GM13977 (cell line): ENCODE data around the gene NADK.

ENCODE experiments used
- DNase-seq: peaks from one replicate; pipeline ENCODE4 v3.0.0; 2012; ENCODE audit warnings: low spot score
- CTCF ChIP-seq: IDR thresholded peaks from 2 replicates; pipeline ENCODE4 v1.5.1; 2012; ENCODE audit warnings: mild to moderate bottlenecking, control low read depth; ENCODE audit not compliant: insufficient read depth; ENCODE audit errors: extremely low read depth, missing control alignments
- in situ Hi-C: fragments of 300-500 bp; cut with MboI; formaldehyde crosslinking; loops from one replicate; pipeline ENCODE4 v1.12.0; 2022; ENCODE audit warnings: low sequenced_read_pairs, low pct_unique_long_range_greater_than_20kb, mixed read lengths, inconsistent platforms; ENCODE audit not compliant: unreplicated experiment

Gene NADK

GRCh38 chr1:1770102-1770501 is 8.2 kb downstream of the NADK start:
- no peak for DNase-seq
- no peak for TF ChIP-seq CTCF
- in situ Hi-C loops: no loop called here

- no peak for DNase-seq
- in situ Hi-C loops: no loop called here
- TF ChIP-seq CTCF: no peak
These were observed 9.8 kb downstream of the NADK start for GRCh38 chr1:1768249-1768992.

- no peak for DNase-seq
- in situ Hi-C loops: no loop called here
- TF ChIP-seq CTCF: no peak
These were observed 13.3 kb downstream of the NADK start for GRCh38 chr1:1764876-1765470.

- in situ Hi-C loops: no loop called here
- DNase-seq: no peak
- TF ChIP-seq CTCF: peak; percentile 16
These were observed 14.3 kb downstream of the NADK start for GRCh38 chr1:1763657-1764621.

- no peak for DNase-seq
- no peak for TF ChIP-seq CTCF
- in situ Hi-C loops: no loop called here
These were observed 16.5 kb downstream of the NADK start for GRCh38 chr1:1761504-1762376.

- in situ Hi-C loops: no loop called here
- no peak for TF ChIP-seq CTCF
These were observed 17.6 kb downstream of the NADK start for GRCh38 chr1:1760715-1761114.

More at GRCh38 chr1:1760715-1761114, 17.6 kb downstream of the NADK start:
- no peak for DNase-seq
